GM21360 (cell line): ENCODE measurements around the gene SGCD.

Source experiments
- ATAC-seq: cut with Tn5 transposase; IDR thresholded peaks from one replicate; pipeline ENCODE4 v1.9.1; 2021; ENCODE audit warnings: mild to moderate bottlenecking, moderate library complexity; ENCODE audit not compliant: unreplicated experiment

The SGCD gene

GRCh38 chr5:156361436-156362109, 34.6 kb downstream of the SGCD start:
- no peak for ATAC-seq

GRCh38 chr5:156363861-156364260, 36.9 kb downstream of the SGCD start:
- ATAC-seq = no peak

- no peak for ATAC-seq
These were observed 39.6 kb downstream of the SGCD start for GRCh38 chr5:156366521-156366920.

- no peak for ATAC-seq
These were observed 40.6 kb downstream of the SGCD start for GRCh38 chr5:156367597-156367996.

GRCh38 chr5:156375895-156376495, 49.0 kb downstream of the SGCD start:
- ATAC-seq = peak; percentile 53

- ATAC-seq = peak; percentile 32
These were observed 49.8 kb downstream of the SGCD start for GRCh38 chr5:156376751-156377150.

- no peak for ATAC-seq
These were observed 51.2 kb downstream of the SGCD start for GRCh38 chr5:156378159-156378558.

GRCh38 chr5:156379206-156379605, 52.2 kb downstream of the SGCD start:
- no peak for ATAC-seq

- ATAC-seq = no peak
These were observed 53.9 kb downstream of the SGCD start for GRCh38 chr5:156380848-156381247.

GRCh38 chr5:156383510-156384265, 56.7 kb downstream of the SGCD start:
- no peak for ATAC-seq

- no peak for ATAC-seq
These were observed 58.5 kb downstream of the SGCD start for GRCh38 chr5:156385416-156385815.

- no peak for ATAC-seq
These were observed 60.0 kb downstream of the SGCD start for GRCh38 chr5:156386976-156387375.

GRCh38 chr5:156387391-156387790, 60.4 kb downstream of the SGCD start:
- ATAC-seq = no peak

GRCh38 chr5:156388233-156388632, 61.3 kb downstream of the SGCD start:
- no peak for ATAC-seq

- ATAC-seq = no peak
These were observed 64.2 kb downstream of the SGCD start for GRCh38 chr5:156391139-156391538.

- no peak for ATAC-seq
These were observed 67.0 kb downstream of the SGCD start for GRCh38 chr5:156393980-156394379.

- ATAC-seq = no peak
These were observed 67.8 kb downstream of the SGCD start for GRCh38 chr5:156394642-156395305.

- ATAC-seq = no peak
These were observed 68.3 kb downstream of the SGCD start for GRCh38 chr5:156395306-156395675.

GRCh38 chr5:156396063-156396829, 69.3 kb downstream of the SGCD start:
- ATAC-seq = no peak

GRCh38 chr5:156396830-156397081, 69.8 kb downstream of the SGCD start:
- no peak for ATAC-seq

GRCh38 chr5:156399323-156399722, 72.4 kb downstream of the SGCD start:
- no peak for ATAC-seq
